Bronchial epithelial cell (primary cell): ENCODE results near the gene KLF17. TPM values are rescaled to one million over a fixed set of nuclear protein-coding genes. Genes with fewer than 3 reads are reported as not detected.

ENCODE experiments used
- DNase-seq: peaks from one replicate; pipeline ENCODE4 v3.0.0-alpha.2; 2010; ENCODE audit warnings: low read depth
- FAIRE-seq: peaks from 2 replicates; lab custom pipeline; 2011; peaks lifted over from hg19 to GRCh38; lab: Jason Lieb, UNC
- H3K27me3 ChIP-seq: 2 replicates; pipeline ENCODE4 v1.5.1; 2011; ENCODE audit warnings: low read length; ENCODE audit not compliant: control insufficient read depth, insufficient read depth
- H3K36me3 ChIP-seq: 2 replicates; pipeline ENCODE4 v1.5.1; 2011; ENCODE audit warnings: low read length; ENCODE audit not compliant: control insufficient read depth, insufficient read depth
- H3K4me3 ChIP-seq: 2 replicates; pipeline ENCODE4 v1.5.1; 2011; ENCODE audit warnings: mild to moderate bottlenecking, low read depth, low read length, control low read depth
- total RNA-seq: library from RNA; depleted of rRNA; stranded (reverse); fragments of >200 nt; gene quantifications from 2 replicates; pipeline ENCODE4 v1.2.1, GENCODE V29; 2014
- TF ChIP-seq, protein P1 (sequence below): IDR thresholded peaks from 2 replicates; pipeline ENCODE4 v1.5.1; 2011; ENCODE audit warnings: mild to moderate bottlenecking, moderate library complexity, low read length, control low read depth, inconsistent platforms; ENCODE audit not compliant: insufficient read depth, severe bottlenecking

The KLF17 gene
- total RNA-seq, 1 donor from 2014 or later = not detected

DNA sequence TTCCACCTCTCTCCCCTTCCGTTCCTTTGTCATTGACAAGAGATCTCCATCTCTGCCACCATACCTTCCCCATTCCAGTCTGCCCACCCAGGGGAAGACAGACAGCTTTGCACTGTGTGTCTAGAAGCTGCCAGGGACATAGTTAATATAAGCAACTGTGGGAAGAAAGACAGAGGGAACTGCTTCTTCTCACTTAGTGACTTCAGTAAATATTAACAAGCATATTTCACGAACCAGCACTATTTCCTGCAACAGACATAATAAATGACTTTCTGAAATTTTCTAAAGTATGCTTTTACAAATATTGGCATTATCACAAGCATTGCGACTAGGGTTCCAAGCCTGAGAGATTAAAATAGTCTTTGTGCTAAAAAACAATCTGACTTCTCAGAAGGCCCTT lies 44.2 kb upstream of the KLF17 start:
- no peaks in the 10 kb centered on the region for H3K36me3 ChIP-seq
- no peak overlapping the region for H3K4me3 ChIP-seq
- DNase-seq = no peak
- no peaks in the 10 kb centered on the region for H3K27me3 ChIP-seq
- FAIRE-seq = no peak
- TF ChIP-seq, protein P1, sequence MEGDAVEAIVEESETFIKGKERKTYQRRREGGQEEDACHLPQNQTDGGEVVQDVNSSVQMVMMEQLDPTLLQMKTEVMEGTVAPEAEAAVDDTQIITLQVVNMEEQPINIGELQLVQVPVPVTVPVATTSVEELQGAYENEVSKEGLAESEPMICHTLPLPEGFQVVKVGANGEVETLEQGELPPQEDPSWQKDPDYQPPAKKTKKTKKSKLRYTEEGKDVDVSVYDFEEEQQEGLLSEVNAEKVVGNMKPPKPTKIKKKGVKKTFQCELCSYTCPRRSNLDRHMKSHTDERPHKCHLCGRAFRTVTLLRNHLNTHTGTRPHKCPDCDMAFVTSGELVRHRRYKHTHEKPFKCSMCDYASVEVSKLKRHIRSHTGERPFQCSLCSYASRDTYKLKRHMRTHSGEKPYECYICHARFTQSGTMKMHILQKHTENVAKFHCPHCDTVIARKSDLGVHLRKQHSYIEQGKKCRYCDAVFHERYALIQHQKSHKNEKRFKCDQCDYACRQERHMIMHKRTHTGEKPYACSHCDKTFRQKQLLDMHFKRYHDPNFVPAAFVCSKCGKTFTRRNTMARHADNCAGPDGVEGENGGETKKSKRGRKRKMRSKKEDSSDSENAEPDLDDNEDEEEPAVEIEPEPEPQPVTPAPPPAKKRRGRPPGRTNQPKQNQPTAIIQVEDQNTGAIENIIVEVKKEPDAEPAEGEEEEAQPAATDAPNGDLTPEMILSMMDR = no peak

DNA sequence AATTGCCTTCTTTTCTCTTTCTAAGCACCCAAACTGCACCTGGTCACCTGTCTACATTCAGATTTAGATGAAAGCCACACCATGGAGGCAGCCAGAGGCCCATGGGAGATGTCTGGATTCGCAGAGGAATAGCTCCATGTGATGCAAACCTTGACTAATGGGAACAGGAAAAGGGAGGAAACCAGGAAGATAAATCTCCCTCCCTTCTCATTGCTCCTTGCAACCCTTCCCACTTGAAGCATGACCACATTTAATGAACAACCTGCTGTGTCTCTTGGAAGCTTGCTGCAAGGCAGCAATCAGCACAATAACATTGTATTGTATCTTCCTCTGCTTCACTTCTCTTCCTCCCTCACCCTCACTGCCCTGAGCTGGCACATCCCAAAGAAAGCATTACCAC lies 42.6 kb upstream of the KLF17 start:
- TF ChIP-seq, protein P1 = no peak
- peak; percentile 36 for DNase-seq

DNA sequence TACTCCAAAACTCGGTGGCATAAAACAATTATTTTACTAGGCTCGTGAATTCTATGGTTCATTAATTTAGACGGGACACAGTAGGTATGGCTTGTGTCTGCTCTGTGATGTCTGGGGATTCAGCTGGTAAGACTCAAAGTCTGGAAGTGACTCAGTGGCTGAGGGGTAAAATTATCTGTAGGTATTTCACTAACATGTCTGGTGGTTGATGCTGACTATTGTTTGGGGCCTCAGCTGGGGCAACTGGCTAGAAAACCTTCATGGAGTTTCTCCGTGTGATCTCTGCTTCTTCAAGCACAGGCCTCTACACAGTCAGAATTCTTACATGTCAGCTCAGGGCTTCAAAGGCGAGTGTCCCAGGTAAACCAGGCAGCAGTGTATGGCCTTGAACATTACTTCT lies 41.2 kb upstream of the KLF17 start:
- H3K36me3 ChIP-seq = no peaks in the 10 kb centered on the region
- H3K27me3 ChIP-seq = no peaks in the 10 kb centered on the region
- peak; percentile 5 for DNase-seq
- H3K4me3 ChIP-seq = no peak overlapping the region
- TF ChIP-seq, protein P1 = no peak
- no peak for FAIRE-seq

More for the DNA sequence above, 42.6 kb upstream of the KLF17 start:
- peak; percentile 81 for FAIRE-seq
- Histone ChIP-seq H3K27me3 (no peaks in the 10 kb centered on the region), H3K36me3 (no peaks in the 10 kb centered on the region), H3K4me3 (no peak overlapping the region)

DNA sequence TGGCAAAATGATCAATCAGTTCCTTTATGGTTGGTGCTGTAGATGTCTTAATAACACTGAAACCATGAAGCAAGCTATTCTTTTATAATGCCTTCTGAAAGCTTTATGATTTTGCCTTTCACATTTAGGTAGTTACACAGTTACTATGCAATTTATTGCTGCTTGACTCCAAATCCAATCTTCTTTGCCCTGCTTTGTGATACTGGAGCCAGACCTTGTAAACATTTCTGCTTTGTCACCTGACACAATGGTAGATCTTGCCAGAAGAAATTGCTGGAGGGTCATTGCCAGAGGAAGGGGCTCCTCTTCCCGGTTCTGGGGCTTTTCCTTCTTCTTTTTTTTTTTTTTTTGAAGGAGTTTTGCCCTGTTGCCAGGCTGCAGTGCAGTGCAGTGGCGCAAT lies 40.5 kb upstream of the KLF17 start:
- TF ChIP-seq, protein P1 = no peak
- Histone ChIP-seq H3K27me3 (no peaks in the 10 kb centered on the region), H3K4me3 (no peak overlapping the region), H3K36me3 (no peaks in the 10 kb centered on the region)
- DNase-seq (no peak), FAIRE-seq (no peak)

DNA sequence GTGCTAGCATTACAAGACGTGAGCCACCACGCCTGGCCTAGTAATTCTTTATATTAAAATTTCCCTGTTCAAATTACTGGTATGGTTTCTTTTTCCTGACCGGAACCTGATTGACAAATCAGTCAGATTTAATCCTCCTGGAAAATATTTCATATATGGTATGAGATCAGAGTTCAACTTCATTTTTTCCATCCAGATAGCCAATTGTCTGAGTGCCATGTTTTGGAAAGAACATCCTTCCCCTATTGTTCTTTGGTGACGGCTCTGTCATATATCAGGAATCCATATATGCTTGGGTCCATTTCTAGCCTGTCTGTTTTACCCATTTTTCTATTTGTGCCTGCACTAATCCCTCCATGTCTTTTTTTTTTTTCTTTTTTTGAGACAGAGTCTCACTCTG lies 39.1 kb upstream of the KLF17 start:
- Histone ChIP-seq H3K27me3 (no peaks in the 10 kb centered on the region), H3K36me3 (no peaks in the 10 kb centered on the region), H3K4me3 (no peak overlapping the region)
- FAIRE-seq = no peak
- TF ChIP-seq, protein P1 = no peak
- DNase-seq = no peak

DNA sequence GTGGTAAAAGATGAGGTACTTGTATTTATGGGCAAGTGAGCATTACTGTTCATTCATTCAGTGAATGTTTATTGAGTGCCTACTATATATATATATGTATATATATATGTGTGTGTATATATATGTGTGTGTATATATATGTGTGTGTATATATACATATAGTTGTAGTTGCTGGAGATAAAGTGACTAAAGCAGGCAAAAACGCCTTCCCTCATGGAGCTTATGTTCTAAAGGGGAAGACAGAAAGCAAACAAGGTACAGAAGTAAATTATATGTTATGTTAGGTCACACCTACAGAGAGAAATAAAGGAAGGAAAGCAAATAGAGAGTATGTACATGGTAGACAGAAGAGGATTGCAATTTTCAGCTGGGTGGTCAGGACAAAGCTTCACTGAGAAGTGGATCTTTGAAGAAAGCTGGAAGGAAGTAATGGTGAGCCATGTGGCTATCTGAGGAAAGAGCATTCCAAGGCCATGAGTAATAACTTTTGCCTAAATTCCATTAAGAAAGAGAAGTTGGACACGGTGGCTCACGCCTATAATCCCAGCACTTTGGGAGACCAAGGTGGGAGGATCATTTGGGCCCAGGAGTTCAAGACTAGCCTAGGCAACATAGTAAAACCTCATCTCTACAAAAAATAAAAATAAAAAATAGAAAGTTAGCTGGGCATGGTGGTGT lies 33.5 kb upstream of the KLF17 start:
- no peak for FAIRE-seq
- Histone ChIP-seq H3K36me3 (no peaks in the 10 kb centered on the region), H3K4me3 (no peak overlapping the region), H3K27me3 (no peaks in the 10 kb centered on the region)
- TF ChIP-seq, protein P1 = no peak
- DNase-seq = peak; percentile 72
